ENCODE measurements around the gene FBRS.
"Not testable (repeated sequence)": the region's sequence is repeated elsewhere in the genome, so short reads cannot be mapped to it uniquely, and the experiment has no call there.

The FBRS gene

DNA sequence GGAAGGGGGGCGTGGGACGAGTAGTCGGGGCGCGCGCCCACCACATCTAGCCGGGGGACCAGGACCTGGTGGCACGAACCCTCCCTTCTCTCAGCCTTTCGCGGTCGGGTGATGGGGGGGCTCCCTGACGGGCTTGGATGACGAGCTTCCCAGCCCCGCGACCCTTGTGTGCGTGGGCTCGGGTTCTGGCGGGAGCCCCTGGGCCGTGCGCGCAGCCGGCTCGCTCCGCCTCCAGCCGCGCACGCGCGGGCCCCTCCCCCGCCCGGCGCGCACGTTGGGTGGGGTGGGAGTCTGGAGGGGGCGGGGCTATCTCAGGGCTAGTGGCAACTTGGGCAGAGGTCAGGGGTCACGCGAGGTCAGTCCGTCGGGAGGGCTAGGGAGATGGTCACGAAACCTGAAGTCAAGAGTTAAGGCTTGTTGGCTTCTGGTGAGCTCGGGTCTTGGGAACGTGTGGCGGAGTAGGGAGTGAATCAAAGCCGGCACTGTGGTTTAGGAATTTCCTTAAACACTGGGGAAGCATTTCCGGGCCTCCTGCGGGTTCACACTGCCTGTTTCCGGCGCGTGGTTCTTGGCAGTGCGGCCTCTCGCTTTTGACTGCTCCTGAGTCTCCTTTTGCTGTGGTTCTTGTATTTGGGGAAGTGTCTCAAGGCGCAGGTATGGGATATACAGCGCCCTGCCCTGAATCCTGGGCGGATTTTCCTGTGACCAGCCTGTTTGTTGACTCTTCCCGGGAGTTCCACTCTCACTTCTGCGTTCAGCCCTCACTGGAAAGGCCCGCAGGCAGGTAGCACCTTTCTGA, 40.8 kb downstream of the FBRS start, which contains the start of gene SRCAP:
TSS of gene SRCAP (plus strand) at position 356 of the 799 bp plus-strand sequence. CDS start 1,654 bp downstream, outside the sequence.
- DNase-seq (ENCODE audit: low spot score), result peak; percentile 79

DNA sequence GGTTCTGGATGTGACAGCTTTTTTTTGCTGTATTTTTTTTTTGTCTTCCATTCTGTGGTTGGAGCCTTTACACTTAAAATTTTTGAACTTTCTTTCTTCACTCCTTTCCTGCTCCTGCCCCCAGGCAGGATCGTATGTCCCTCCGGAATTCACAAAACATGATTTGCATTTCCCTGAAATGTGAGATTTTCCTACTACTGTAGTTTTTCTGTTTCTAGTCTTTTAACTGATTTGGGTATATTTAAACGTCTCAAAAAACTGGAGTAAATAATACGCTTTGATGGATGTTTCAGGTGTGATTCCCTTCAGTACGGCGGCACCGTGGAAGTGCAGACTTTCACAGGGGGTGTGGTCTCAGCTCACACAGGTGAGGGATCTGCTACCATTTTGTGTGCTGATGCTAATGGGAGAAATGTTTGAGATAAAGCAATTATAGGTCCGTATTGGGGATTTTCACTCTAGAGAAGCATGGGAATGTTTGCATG, 41.4 kb downstream of the FBRS start:
- no peak for DNase-seq (ENCODE audit: low spot score)

DNA sequence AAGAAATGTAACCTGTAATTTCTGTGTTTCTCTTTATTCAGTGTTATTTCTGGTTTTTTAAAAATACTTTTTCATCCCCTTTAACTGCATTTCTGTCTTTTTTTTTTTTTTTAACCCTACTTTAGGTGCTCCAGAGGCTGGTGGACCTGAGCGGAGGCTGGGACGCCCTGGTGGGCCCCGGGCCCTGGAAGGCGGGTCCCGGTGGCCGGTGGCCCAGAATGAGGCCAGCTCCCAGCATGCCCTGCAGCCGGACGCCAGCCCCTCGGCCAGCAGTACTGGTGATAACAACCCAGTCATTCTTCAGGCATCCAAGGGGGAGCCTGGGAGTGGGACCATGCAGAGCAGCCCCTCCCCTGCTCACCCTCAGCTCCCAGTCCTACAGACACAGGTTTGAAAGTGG, 42.3 kb downstream of the FBRS start:
- no peak for DNase-seq (ENCODE audit: low spot score)

DNA sequence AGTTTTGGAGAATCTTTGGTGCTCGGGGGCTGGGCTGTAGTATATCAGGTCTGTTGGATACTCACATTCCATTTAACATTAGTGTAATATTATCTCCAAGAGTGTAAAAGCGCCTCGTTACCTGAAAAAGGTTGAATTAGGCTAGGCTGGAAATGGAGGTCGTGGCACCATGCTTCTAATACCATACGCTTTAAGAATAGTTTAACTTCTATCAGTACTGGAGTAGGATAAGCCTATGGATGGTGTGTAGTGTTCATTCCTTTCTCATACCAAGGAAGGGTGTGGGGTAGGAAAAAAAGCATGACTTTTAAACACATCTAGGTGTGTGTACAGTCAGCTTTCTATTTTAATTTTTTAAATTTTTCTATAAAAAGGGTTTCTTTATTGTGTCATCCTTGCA, 42.7 kb downstream of the FBRS start:
- no peak for DNase-seq (ENCODE audit: low spot score)

DNA sequence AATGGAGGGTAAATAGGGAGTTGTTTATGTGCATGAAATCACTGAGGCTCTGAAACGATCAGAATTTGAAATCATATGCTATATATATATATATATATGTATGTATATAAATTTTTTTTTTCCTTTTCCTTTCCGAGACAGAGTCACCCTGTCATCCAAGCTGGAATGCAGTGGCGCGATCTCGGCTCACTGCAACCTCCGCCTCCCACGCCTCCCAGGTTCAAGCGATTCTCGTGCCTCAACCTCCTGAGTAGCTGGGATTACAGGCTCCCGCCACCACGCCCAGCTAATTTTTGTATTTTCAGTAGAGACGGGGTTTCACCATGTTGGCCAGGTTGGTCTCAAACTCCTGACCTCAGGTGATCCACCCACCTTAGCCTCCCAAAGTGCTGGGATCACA, 44.8 kb downstream of the FBRS start:
- not testable (repeated sequence) for DNase-seq (ENCODE audit: low spot score)

DNA sequence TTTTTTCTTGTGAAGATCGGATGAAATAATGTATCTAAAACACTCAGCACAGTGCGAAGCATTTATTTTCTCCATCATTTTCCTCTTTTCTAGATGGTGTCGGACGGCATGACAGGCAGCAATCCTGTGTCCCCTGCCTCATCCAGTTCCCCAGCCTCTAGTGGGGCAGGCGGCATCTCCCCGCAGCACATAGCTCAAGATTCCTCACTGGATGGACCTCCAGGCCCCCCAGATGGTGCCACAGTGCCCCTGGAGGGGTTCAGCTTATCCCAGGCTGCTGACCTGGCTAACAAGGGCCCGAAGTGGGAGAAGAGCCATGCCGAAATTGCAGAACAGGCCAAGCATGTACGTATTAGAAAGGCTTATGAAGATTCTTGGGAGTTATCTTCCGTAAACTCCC, 45.7 kb downstream of the FBRS start:
- no peak for DNase-seq (ENCODE audit: low spot score)

DNA sequence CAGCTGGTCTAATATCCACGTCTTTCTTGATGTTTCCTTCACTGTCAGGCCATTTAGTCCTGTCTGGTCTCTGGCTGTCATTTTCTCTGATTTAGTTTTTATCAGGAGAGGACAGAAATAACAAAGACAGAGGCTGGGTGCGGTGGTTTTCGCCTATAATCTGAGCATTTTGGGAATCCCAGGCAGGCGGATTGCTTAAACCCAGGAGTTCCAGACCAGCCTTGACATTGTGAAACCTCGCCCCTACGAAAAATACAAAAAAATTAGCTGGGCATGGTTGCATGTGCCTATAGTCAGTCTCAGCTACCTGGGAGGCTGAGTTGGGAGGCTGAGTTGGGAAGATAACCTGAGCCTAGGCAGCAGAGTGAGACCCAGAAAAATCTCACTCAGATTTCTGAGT, 47.8 kb downstream of the FBRS start:
- no peak for DNase-seq (ENCODE audit: low spot score)

DNA sequence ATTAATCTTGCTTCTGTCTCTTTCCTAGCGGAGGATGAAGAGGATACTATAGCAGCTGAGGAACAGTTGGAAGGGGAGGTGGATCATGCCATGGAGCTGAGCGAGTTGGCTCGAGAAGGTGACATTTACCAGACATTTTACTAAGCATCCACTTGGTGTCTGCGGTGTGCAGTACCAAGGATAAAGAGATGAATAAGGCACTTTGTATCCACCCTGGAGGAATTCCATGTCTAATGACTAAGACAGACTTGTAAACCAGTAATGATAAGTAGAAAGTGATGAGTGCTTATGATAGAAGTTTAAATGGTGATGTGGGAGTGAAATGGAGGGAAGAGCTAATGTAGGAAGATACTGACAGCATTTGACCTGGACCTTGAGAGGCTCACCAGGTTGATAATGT, 52.7 kb downstream of the FBRS start:
- no peak for DNase-seq (ENCODE audit: low spot score)

DNA sequence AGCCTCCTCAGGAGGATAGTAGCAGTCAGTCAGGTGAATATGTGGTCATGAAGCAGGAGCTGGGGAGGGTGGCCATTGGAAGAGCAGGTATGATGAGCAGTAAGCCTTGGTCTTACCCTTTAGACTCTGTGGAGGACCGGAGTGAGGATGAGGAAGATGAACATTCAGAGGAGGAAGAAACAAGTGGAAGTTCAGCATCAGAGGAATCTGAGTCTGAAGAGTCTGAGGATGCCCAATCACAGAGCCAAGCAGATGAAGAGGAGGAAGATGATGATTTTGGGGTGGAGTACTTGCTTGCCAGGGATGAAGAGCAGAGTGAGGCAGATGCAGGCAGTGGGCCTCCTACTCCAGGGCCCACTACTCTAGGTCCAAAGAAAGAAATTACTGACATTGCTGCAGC, 53.5 kb downstream of the FBRS start:
- DNase-seq (ENCODE audit: low spot score), result no peak

DNA sequence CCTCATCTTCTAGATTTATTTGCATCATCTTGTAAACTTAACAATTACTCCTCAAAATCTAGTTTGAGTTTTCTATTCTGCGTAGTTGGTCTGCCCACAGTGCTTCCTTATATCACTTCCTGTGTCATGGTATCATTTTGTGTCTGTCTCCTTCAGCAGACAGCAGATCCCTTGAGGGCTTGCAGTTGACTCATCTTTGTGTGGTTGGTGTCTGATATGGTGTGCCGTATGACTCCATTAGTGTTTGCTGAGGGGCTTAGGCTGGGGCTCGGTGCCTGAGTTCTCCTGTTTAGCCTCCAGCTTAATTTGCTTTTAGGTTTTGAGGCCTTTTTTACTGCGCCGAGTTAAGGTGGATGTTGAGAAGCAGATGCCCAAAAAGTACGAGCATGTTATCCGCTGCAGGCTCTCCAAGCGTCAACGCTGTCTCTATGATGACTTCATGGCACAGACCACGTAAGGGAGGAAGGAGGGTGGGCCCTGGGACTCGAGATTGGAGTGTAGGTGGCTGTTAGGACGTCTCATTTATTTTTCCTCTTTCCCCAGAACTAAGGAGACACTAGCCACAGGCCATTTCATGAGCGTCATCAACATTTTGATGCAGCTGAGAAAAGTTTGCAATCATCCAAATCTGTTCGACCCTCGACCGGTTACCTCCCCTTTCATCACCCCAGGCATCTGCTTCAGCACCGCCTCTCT, 57.7 kb downstream of the FBRS start:
- DNase-seq (ENCODE audit: low spot score), result no peak

DNA sequence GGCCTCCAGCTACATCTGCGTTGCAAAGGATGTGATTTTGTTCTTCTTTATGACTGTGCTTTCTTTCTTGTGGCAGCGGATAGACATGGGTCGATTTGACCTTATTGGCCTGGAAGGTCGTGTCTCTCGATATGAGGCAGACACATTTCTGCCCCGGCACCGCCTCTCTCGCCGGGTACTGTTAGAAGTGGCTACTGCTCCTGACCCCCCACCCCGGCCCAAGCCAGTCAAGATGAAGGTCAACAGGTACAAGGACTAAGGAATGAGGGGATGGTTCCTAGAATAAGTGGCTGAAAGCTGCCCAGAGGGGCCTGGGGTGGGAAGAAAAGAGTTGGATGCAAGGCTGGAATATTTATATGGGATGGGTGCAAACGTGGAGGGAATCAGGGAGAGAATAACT, 61.9 kb downstream of the FBRS start:
- DNase-seq (ENCODE audit: low spot score), result no peak

All from LoVo (cell line).